NCI-H774 (cell line): ENCODE results near the gene KREMEN2.

Experiments used
- DNase-seq: peaks from one replicate; lab custom pipeline; 2025; lab: John Stamatoyannopoulos, UW

KREMEN2 gene

GRCh38 chr16:3004781-3005284 is 40.8 kb downstream of the KREMEN2 start:
- DNase-seq = no peak

GRCh38 chr16:3007059-3007956 is 43.2 kb downstream of the KREMEN2 start:
- no peak for DNase-seq

- no peak for DNase-seq
These were observed 44.0 kb downstream of the KREMEN2 start for GRCh38 chr16:3007957-3008689.

- no peak for DNase-seq
These were observed 44.6 kb downstream of the KREMEN2 start for GRCh38 chr16:3008690-3009037.

GRCh38 chr16:3009568-3010390 is 45.7 kb downstream of the KREMEN2 start:
- no peak for DNase-seq

- no peak for DNase-seq
These were observed 46.4 kb downstream of the KREMEN2 start for GRCh38 chr16:3010510-3010909.

- DNase-seq = no peak
These were observed 48.2 kb downstream of the KREMEN2 start for GRCh38 chr16:3012246-3012645.

GRCh38 chr16:3012828-3013420 is 48.8 kb downstream of the KREMEN2 start, which contains the start of gene CLDN9:
TSS of gene CLDN9 (plus strand) at chr16:3012923. CDS start at chr16:3013363, 440 bp downstream.
- no peak for DNase-seq

GRCh38 chr16:3013491-3013951 is 49.4 kb downstream of the KREMEN2 start:
- no peak for DNase-seq

- DNase-seq = no peak
These were observed 50.1 kb downstream of the KREMEN2 start for GRCh38 chr16:3013998-3014690.

GRCh38 chr16:3014971-3015370 is 50.9 kb downstream of the KREMEN2 start:
- DNase-seq = no peak

- DNase-seq = no peak
These were observed 51.9 kb downstream of the KREMEN2 start for GRCh38 chr16:3015865-3016521.

GRCh38 chr16:3017344-3017743 is 53.3 kb downstream of the KREMEN2 start:
- no peak for DNase-seq
